ENCODE data around the gene UBE2E2. TPM values are rescaled to one million over a fixed set of nuclear protein-coding genes. Genes with fewer than 3 reads are reported as not detected.

Gene UBE2E2
- total RNA-seq, 2 experiments from 2014 or later = 16.5 to 23.2 TPM

DNA sequence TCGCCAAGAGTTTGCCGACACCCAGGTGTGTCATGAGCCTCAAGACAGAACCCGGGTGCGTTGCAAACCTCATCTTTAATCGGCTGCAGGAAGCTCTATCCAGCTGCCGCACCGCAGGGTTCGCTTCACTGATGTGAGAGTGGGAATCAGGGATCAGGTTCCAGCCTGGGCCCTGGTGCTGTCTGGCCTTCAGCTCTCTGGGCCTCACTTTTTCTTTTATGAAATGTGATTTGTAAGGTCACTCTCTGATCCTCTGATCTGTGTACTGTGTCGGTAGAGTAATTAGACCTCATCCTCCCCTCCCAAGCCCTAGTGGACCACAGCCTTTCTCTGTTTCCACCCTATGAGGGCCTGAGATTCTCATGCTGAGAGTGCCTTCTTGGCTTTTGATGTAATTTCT is 399.8 kb downstream of the UBE2E2 start:
- no peaks in the 10 kb centered on the region for H3K27me3 Mint-ChIP-seq
- ChIA-PET CTCF (interaction anchor here (1.0 kb wide), 1 partner anchor 10 kb away, joined by 3 read pairs; no protein-coding TSS in a partner anchor), POLR2A (interaction anchor here (0.7 kb wide), 1 partner anchor 9 kb away, joined by 3 read pairs; no protein-coding TSS in a partner anchor)
- H3K36me3 Mint-ChIP-seq (ENCODE audit: low read depth) = no peaks in the 10 kb centered on the region
- intact Hi-C loops (cut with micrococcal nuclease) = no loop called here
- TF ChIP-seq, protein P1, sequence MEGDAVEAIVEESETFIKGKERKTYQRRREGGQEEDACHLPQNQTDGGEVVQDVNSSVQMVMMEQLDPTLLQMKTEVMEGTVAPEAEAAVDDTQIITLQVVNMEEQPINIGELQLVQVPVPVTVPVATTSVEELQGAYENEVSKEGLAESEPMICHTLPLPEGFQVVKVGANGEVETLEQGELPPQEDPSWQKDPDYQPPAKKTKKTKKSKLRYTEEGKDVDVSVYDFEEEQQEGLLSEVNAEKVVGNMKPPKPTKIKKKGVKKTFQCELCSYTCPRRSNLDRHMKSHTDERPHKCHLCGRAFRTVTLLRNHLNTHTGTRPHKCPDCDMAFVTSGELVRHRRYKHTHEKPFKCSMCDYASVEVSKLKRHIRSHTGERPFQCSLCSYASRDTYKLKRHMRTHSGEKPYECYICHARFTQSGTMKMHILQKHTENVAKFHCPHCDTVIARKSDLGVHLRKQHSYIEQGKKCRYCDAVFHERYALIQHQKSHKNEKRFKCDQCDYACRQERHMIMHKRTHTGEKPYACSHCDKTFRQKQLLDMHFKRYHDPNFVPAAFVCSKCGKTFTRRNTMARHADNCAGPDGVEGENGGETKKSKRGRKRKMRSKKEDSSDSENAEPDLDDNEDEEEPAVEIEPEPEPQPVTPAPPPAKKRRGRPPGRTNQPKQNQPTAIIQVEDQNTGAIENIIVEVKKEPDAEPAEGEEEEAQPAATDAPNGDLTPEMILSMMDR (IDR thresholded peaks at IDR 0.05) = no peak
- no peak overlapping the region for H3K4me3 Mint-ChIP-seq
- no peak overlapping the region for H3K27ac Mint-ChIP-seq
- ATAC-seq (no peak), DNase-seq (no peak)
- no peaks in the 10 kb centered on the region for H3K9me3 Mint-ChIP-seq
- H3K4me1 Mint-ChIP-seq (ENCODE audit: low read depth) = no peaks in the 10 kb centered on the region

DNA sequence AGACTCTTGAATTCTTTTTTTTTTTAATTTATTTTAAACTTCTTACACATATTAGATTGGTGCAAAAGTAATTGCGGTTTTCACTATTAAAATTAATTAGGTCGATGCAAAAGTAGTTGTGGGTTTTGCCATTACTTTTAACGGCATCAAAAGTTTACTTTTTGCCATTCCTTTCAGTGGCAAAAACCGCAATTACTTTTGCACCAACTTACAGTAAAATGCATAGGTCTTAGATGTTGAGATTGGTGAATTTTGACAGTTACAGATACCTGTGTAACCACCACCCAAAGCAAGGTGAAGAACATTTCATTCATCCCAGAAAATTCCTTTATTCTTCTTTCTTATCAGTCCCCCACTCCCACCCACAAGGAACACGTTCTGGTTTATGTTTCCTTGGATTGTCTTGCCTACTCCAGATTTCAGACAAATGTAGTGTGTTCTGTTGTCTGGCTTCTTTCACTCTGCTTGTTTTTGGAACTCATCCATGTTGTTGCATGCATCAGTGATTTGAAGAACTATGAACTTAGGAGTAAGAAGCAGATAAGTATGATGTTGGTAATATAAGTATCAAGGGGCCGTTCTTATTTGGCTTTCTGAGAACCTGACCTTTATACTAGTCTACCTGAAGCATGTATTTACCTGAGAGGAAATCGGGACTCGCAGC is 404.2 kb downstream of the UBE2E2 start:
- TF ChIP-seq, protein P1 (IDR thresholded peaks at IDR 0.05) = no peak
- no peak overlapping the region for H3K27ac Mint-ChIP-seq
- intact Hi-C loops (cut with micrococcal nuclease) = no loop called here
- ChIA-PET CTCF (no interaction called here), POLR2A (interaction anchor here (1.1 kb wide), 1 partner anchor 203 kb away, joined by 3 read pairs; no protein-coding TSS in a partner anchor)
- DNase-seq = no peak
- H3K27me3 Mint-ChIP-seq = no peaks in the 10 kb centered on the region
- H3K4me3 Mint-ChIP-seq = no peak overlapping the region
- no peaks in the 10 kb centered on the region for H3K4me1 Mint-ChIP-seq (ENCODE audit: low read depth)
- no peaks in the 10 kb centered on the region for H3K36me3 Mint-ChIP-seq (ENCODE audit: low read depth)
- H3K9me3 Mint-ChIP-seq = no peaks in the 10 kb centered on the region
- no peak for ATAC-seq

DNA sequence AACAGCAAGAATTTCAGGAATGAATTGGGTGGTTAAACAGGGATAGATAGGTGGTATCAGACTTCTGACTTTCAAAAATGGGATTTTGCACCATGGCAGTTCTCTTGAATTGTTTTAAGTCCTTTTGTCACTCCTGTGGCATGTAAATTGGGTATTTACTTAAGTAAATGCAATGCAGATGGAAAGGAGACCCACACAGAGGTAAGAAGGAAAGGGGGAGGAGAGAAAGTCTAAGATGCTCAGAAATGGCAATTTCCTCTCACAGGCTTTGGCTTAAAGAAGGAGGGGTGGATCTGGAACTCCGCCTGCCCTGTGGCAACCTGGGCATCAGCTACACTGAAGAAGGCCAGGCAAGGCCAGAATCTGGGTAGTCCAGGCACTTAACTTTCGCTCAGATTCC is 405.5 kb downstream of the UBE2E2 start:
- DNase-seq (no peak), ATAC-seq (no peak)
- intact Hi-C loops (cut with micrococcal nuclease) = no loop called here
- Mint-ChIP-seq H3K36me3 (ENCODE audit: low read depth) (no peaks in the 10 kb centered on the region), H3K27ac (no peak overlapping the region), H3K4me3 (no peak overlapping the region), H3K9me3 (no peaks in the 10 kb centered on the region), H3K27me3 (no peaks in the 10 kb centered on the region), H3K4me1 (ENCODE audit: low read depth) (no peaks in the 10 kb centered on the region)
- TF ChIP-seq, protein P1 (IDR thresholded peaks at IDR 0.05) = no peak
- ChIA-PET CTCF (no interaction called here), POLR2A (interaction anchor here (1.1 kb wide), 1 partner anchor 204 kb away, joined by 3 read pairs; no protein-coding TSS in a partner anchor)

DNA sequence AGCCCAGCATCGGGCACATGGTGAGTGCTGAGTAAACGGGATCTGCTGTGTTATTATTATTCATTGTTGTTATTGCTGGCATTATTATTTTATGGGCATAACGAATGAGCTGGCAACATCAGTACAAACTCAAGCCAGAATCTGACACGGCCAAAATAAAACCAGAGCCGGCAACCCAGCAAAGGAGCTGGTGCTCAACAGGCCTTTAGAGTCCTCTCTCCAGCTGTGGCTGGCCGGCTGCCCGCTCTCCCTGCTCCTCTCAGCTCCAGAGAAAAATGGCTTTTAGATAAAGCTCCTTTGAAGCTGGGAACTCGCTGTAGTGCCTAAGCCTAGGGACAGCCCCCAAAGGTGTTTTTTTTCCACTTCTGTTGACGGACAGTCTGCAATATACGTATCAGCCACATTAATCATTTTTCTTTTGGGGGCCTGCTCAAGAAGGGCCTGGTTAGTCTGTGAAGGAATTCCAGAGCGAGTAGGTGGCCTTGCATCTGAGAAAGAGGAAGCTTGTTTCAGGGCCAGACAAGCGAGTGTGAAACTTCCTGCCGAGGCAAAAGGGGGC is 408.7 kb downstream of the UBE2E2 start:
- Mint-ChIP-seq H3K9me3 (peaks cover 1% of the 10 kb centered on the region), H3K4me3 (no peak overlapping the region), H3K27me3 (no peaks in the 10 kb centered on the region), H3K27ac (no peak overlapping the region), H3K4me1 (ENCODE audit: low read depth) (peaks cover 4% of the 10 kb centered on the region), H3K36me3 (ENCODE audit: low read depth) (no peaks in the 10 kb centered on the region)
- TF ChIP-seq, protein P1 (IDR thresholded peaks at IDR 0.05) = no peak
- CTCF ChIA-PET = no interaction called here
- POLR2A ChIA-PET = interaction anchor here (0.7 kb wide), 1 partner anchor 9 kb away, joined by 3 read pairs; no protein-coding TSS in a partner anchor
- no peak for DNase-seq
- ATAC-seq = peak; percentile 47
- intact Hi-C loops (cut with micrococcal nuclease) = no loop called here

DNA sequence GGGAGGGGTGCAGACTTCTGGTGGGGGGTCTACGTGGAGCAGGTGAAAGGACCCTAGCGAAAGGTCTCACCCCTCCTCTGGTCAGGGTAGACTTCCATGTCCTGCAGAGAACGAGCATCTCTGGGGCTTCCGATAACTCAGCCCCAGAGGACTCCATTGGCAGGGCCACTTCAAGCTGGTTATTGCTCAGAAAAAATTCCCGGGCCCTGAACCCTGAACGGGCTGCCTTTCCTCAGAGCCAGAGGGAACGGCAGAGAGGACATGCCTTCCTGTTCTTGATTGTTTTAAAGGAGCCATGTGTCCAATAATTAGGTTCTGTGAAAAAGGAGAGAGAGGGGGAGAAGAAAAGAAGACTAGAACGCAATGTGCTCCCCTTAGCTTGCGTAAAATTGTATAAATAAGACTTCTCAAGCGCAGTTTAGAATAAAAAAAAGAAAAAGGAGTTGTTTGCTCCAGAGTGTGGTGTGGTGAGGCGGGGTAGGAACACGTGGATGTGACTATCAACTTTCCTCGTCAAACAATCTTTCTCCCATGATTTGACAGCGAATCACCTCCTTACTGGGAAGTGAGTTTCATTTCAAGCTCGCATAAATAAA is 409.3 kb downstream of the UBE2E2 start:
- TF ChIP-seq, protein P1 (IDR thresholded peaks at IDR 0.05) = no peak
- H3K27ac Mint-ChIP-seq = no peak overlapping the region
- intact Hi-C loops (cut with micrococcal nuclease) = no loop called here
- H3K4me1 Mint-ChIP-seq (ENCODE audit: low read depth) = peaks cover 8% of the 10 kb centered on the region
- H3K4me3 Mint-ChIP-seq = no peak overlapping the region
- DNase-seq (no peak), ATAC-seq (no peak)
- no peaks in the 10 kb centered on the region for H3K27me3 Mint-ChIP-seq
- POLR2A ChIA-PET = interaction anchor here (0.7 kb wide), 1 partner anchor 10 kb away, joined by 3 read pairs; no protein-coding TSS in a partner anchor
- H3K9me3 Mint-ChIP-seq = peaks cover 1% of the 10 kb centered on the region
- no peaks in the 10 kb centered on the region for H3K36me3 Mint-ChIP-seq (ENCODE audit: low read depth)
- CTCF ChIA-PET = no interaction called here
